OCI-LY3 (cell line): ENCODE data around the gene PRELID1.

ENCODE experiments used
- H2AFZ ChIP-seq: fragments of 200-600, 300-600 bp; shearing (Covaris generic); 2 replicates; pipeline ENCODE4 v1.6.0; 2014; ENCODE audit warnings: antibody characterized with exemption, low read depth, low read length
- H3K27ac ChIP-seq: fragments of 200-600, 300-600 bp; sonication (generic); 2 replicates; pipeline ENCODE4 v1.5.1; 2014; ENCODE audit warnings: mild to moderate bottlenecking, low read length, moderate library complexity, mixed read lengths
- H3K27me3 ChIP-seq: fragments of 200-600, 300-600 bp; sonication (generic); 2 replicates; pipeline ENCODE4 v1.6.1; 2014; ENCODE audit warnings: low read depth, low read length, mixed read lengths
- H3K36me3 ChIP-seq: fragments of 200-600, 300-600 bp; sonication (generic); replicated peaks from 2 replicates; pipeline ENCODE3; 2014; ENCODE audit warnings: low read depth, low read length, mixed read lengths
- H3K4me1 ChIP-seq: fragments of 300-600, 200-600 bp; sonication (generic); 2 replicates; pipeline ENCODE4 v1.6.1; 2014; ENCODE audit warnings: low read length, mixed read lengths
- H3K4me2 ChIP-seq: fragments of 200-600, 300-600 bp; sonication (generic); 2 replicates; pipeline ENCODE4 v1.6.1; 2014; ENCODE audit warnings: low read length, mixed read lengths
- H3K4me3 ChIP-seq: fragments of 300-600, 200-600 bp; sonication (generic); 2 replicates; pipeline ENCODE4 v1.5.1; 2014; ENCODE audit warnings: antibody characterized with exemption, mild to moderate bottlenecking, low read length, moderate library complexity
- H3K79me2 ChIP-seq: fragments of 300-600, 200-600 bp; shearing (Covaris generic); 2 replicates; pipeline ENCODE4 v1.6.1; 2014; ENCODE audit warnings: mild to moderate bottlenecking, low read length, mixed read lengths
- H3K9ac ChIP-seq: fragments of 300-600, 200-600 bp; shearing (Covaris generic); 2 replicates; pipeline ENCODE4 v1.6.0; 2014; ENCODE audit warnings: mild to moderate bottlenecking, low read length, moderate library complexity
- H3K9me3 ChIP-seq: fragments of 200-600, 300-600 bp; shearing (Covaris generic); 2 replicates; pipeline ENCODE4 v1.6.1; 2014; ENCODE audit warnings: low read length, mixed read lengths; ENCODE audit not compliant: insufficient read depth
- H4K20me1 ChIP-seq: fragments of 200-600, 300-600 bp; sonication (generic); 2 replicates; pipeline ENCODE4 v1.6.1; 2016; ENCODE audit warnings: low read length, mixed read lengths; ENCODE audit not compliant: insufficient read depth
- EZH2phosphoT487 ChIP-seq: fragments of 200-600 bp; shearing (Covaris generic); IDR thresholded peaks from 2 replicates; pipeline ENCODE4 v1.6.1; 2018; ENCODE audit warnings: antibody characterized with exemption, mixed run types, low read depth
- TF ChIP-seq, protein P1 (sequence below): fragments of 200-600, 300-600 bp; sonication (generic); IDR thresholded peaks from 2 replicates; pipeline ENCODE4 v1.5.1; 2014; ENCODE audit warnings: antibody characterized with exemption, low read length, low read depth

Gene PRELID1

DNA sequence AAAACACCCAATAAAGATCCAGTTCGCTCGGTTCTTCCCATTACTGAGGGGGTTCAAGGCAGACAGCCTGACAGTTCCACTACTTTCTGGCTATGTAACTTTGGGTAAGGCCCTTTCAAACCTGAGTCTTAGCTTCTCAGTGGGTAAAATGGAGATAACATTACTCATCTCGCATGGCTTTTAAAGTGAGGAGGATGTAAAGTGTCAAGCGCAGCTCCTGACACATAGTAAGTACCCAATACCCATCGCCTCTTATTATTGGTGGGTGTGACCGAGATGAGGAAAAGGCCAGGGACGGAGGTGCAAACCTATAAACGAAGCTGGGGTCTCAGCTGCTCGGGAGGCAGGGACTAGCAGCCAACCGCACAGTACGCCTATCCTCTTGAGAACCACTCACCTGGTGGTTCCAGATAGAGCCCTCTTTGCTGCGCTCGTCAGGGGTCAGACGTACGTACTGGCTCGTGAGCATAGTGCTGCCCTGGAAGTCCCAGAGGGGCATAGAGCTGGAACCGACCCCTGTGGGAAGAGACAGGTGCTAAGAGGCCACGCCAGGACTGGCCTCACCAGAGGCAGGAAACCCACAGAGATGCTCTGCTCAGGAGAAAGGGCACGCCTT is 47.3 kb downstream of the PRELID1 start:
- H3K4me1 ChIP-seq = peaks cover 20% of the 10 kb centered on the region
- peaks cover 49% of the 10 kb centered on the region for H3K79me2 ChIP-seq
- TF ChIP-seq, protein P1, sequence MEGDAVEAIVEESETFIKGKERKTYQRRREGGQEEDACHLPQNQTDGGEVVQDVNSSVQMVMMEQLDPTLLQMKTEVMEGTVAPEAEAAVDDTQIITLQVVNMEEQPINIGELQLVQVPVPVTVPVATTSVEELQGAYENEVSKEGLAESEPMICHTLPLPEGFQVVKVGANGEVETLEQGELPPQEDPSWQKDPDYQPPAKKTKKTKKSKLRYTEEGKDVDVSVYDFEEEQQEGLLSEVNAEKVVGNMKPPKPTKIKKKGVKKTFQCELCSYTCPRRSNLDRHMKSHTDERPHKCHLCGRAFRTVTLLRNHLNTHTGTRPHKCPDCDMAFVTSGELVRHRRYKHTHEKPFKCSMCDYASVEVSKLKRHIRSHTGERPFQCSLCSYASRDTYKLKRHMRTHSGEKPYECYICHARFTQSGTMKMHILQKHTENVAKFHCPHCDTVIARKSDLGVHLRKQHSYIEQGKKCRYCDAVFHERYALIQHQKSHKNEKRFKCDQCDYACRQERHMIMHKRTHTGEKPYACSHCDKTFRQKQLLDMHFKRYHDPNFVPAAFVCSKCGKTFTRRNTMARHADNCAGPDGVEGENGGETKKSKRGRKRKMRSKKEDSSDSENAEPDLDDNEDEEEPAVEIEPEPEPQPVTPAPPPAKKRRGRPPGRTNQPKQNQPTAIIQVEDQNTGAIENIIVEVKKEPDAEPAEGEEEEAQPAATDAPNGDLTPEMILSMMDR = no peak
- no peak for TF ChIP-seq EZH2phosphoT487
- H3K9ac ChIP-seq = peak overlapping the region; percentile 87
- peak overlapping the region; percentile 97 for H3K4me2 ChIP-seq
- H3K36me3 ChIP-seq = peaks cover 6% of the 10 kb centered on the region
- H3K27ac ChIP-seq = peak overlapping the region; percentile 88
- H3K9me3 ChIP-seq = no peaks in the 10 kb centered on the region
- H2AFZ ChIP-seq = 0 out of 2 replicates have a peak overlapping the region, but pooled peaks have one; percentile 97
- no peaks in the 10 kb centered on the region for H3K27me3 ChIP-seq
- H4K20me1 ChIP-seq = 0 out of 2 replicates have a peak, but pooled peaks cover 6% of the 10 kb centered on the region
- peak overlapping the region; percentile 87 for H3K4me3 ChIP-seq

DNA sequence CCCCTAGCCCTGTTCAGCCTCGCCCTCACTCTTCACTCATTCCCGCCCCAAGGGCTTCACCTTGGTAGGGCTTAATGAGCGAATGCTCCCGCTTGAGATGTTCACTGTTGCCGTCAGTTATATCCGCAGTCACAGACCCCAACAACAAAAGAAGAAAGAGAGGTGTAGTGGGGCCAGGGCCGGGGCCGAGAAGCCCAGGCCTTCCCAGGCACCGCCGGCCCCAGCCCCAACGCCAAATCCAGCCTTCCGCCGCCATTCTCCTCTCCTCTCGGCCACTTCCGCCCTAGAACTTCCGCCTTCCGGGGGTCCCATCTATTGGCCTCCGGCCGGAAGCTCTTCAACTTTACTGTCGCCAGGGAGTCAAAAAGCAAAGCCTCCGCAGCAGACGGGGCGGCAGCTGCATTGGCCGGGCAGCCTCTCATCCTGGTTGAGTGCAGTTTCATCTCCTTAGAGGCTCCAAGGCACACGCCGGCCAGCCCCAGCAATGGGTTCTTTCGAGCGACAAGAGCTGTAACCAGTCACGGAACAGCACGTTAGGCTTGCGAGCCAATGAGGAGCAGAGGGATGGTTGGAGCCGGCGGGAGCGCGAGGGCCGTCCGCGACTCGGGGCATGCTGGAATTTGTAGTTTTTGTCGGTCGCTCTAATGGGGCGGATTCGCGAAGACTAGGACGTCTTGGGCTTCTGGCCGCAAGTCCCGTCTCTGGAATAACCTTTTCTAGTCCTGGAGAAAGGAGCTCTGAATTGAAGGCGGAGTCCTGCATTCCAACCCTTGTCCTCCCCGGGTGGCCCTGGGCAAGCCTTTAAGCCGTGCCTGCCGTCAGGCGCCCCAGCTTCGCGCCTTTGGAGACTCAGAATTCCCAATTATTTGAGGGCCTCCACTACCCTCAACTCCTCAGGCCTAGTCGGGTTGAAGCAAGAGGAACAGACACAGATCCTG is 48.1 kb downstream of the PRELID1 start, which contains the start of gene LMAN2:
TSS of gene LMAN2 (minus strand) at position 277 of the 938 bp plus-strand sequence. CDS start at position 256, 21 bp downstream.
- Histone ChIP-seq H3K4me1 (peaks cover 22% of the 10 kb centered on the region), H3K79me2 (peaks cover 41% of the 10 kb centered on the region), H3K9ac (peak within 1 kb of the TSS; percentile 87), H3K27ac (peak within 1 kb of the TSS; percentile 88), H3K36me3 (peaks cover 6% of the 10 kb centered on the region), H3K9me3 (no peaks in the 10 kb centered on the region), H4K20me1 (0 out of 2 replicates have a peak, but pooled peaks cover 6% of the 10 kb centered on the region), H3K27me3 (no peaks in the 10 kb centered on the region), H2AFZ (peak within 1 kb of the TSS; percentile 97), H3K4me3 (peak within 1 kb of the TSS; percentile 87), H3K4me2 (peak within 1 kb of the TSS; percentile 97)
- TF ChIP-seq, protein P1 = no peak
- no peak for TF ChIP-seq EZH2phosphoT487

DNA sequence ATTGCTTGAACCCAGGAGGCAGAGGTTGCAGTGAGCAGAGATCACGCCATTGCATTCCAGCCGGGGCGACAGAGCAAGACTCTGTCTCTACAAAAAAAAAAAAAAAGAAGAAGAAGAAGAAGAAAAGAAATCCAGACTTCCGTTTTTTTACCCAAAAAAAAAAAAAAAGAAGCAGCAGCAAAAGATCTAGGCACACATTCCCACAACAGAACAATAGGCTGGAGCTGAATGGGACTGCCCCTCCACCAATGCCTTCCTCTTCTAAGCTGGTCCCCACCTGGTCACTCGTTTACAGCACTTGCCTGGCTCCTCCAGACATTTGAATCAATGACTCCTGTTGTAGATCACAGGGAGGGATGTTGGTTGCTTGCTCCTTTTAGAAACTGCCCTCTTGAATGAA is 49.5 kb downstream of the PRELID1 start:
- Histone ChIP-seq H3K9ac (no peak overlapping the region), H3K9me3 (no peaks in the 10 kb centered on the region), H3K79me2 (peaks cover 28% of the 10 kb centered on the region), H3K36me3 (no peaks in the 10 kb centered on the region), H3K4me3 (no peak overlapping the region), H3K27ac (no peak overlapping the region), H2AFZ (no peak overlapping the region), H4K20me1 (no peaks in the 10 kb centered on the region), H3K27me3 (no peaks in the 10 kb centered on the region), H3K4me2 (no peak overlapping the region), H3K4me1 (peaks cover 31% of the 10 kb centered on the region)
- TF ChIP-seq EZH2phosphoT487 = no peak
- TF ChIP-seq, protein P1 = no peak

DNA sequence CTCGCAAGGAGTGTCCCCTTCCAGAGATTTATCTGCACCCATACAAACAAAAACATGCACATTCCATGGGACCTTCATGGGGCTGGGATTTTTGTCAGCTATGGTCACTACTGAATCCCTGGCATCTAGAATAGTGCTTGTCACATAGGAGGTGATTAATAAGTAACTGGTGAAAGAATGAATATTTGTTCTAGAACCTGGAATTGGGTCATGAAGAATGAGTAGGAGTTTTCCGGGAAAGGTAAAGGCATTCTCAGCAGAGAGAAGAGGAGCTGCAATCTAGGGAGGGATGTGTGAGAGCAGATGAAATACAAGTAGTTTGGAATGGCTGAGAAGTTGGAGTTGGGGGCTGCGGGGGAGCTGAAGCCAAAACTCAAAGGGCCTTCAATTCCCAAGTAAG is 50.7 kb downstream of the PRELID1 start:
- TF ChIP-seq, protein P1 = no peak
- no peak for TF ChIP-seq EZH2phosphoT487
- H3K4me3 ChIP-seq = no peak overlapping the region
- no peak overlapping the region for H3K9ac ChIP-seq
- H4K20me1 ChIP-seq = no peaks in the 10 kb centered on the region
- H3K79me2 ChIP-seq = peaks cover 30% of the 10 kb centered on the region
- H3K27ac ChIP-seq = no peak overlapping the region
- no peaks in the 10 kb centered on the region for H3K27me3 ChIP-seq
- H3K36me3 ChIP-seq = no peaks in the 10 kb centered on the region
- H2AFZ ChIP-seq = no peak overlapping the region
- no peaks in the 10 kb centered on the region for H3K9me3 ChIP-seq
- no peak overlapping the region for H3K4me2 ChIP-seq
- H3K4me1 ChIP-seq = peaks cover 40% of the 10 kb centered on the region
